ENCODE measurements around the gene KIAA2012. TPM values are rescaled to one million over a fixed set of nuclear protein-coding genes. Genes with fewer than 3 reads are reported as not detected.

Gene KIAA2012
- total RNA-seq, 1 donor from 2014 or later = 1.3 TPM

DNA sequence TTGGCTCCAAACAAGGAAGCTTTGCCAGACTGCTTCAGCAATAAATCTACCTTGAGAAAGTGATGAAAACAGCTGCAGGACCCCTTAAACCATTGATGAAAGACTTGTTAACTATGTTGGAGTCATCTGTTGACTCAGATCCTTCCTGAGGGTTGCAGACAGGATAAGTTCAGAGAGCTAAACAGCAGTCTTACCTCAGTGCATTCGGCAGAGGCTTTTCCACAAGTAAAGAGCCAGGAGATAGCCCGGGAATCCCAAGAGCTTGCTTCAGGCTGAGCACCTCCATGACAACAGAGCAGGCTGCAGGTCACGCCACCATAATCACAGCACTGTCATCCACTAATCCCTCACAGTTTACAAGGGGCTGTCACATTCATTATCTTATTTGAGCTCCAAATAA is 23.7 kb downstream of the KIAA2012 start:
- Mint-ChIP-seq H3K27ac (peak overlapping the region; percentile 8), H3K4me1 (ENCODE audit: unreplicated experiment) (peaks cover 36% of the 10 kb centered on the region), H3K27me3 (no peaks in the 10 kb centered on the region), H3K36me3 (no peaks in the 10 kb centered on the region), H3K9me3 (no peaks in the 10 kb centered on the region), H3K4me3 (no peak overlapping the region)
- no peak for DNase-seq (ENCODE audit: extremely low spot score, unreplicated experiment)
- TF ChIP-seq, protein P1, sequence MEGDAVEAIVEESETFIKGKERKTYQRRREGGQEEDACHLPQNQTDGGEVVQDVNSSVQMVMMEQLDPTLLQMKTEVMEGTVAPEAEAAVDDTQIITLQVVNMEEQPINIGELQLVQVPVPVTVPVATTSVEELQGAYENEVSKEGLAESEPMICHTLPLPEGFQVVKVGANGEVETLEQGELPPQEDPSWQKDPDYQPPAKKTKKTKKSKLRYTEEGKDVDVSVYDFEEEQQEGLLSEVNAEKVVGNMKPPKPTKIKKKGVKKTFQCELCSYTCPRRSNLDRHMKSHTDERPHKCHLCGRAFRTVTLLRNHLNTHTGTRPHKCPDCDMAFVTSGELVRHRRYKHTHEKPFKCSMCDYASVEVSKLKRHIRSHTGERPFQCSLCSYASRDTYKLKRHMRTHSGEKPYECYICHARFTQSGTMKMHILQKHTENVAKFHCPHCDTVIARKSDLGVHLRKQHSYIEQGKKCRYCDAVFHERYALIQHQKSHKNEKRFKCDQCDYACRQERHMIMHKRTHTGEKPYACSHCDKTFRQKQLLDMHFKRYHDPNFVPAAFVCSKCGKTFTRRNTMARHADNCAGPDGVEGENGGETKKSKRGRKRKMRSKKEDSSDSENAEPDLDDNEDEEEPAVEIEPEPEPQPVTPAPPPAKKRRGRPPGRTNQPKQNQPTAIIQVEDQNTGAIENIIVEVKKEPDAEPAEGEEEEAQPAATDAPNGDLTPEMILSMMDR (conservative IDR thresholded peaks at IDR 0.05) = no peak

DNA sequence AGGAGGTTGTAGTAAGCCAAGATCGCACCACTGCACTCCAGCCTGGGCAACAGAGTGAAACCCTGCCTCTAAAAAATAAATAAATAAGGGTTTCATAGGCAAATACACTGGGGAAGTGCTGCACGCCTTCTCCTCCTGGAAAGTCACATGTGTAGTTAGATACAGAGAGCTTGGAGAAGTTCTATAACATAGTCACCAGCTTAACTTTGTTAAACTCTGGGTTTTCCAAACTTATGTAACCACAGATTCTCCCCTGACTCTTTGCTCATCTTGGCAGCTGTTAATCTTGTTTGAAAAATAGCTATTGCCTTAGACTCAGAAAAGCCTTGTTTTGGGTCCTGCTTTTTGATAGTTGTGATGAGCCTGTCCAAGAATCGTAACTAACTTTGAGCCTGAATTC is 25.2 kb downstream of the KIAA2012 start:
- peaks cover 43% of the 10 kb centered on the region for H3K4me1 Mint-ChIP-seq (ENCODE audit: unreplicated experiment)
- DNase-seq (ENCODE audit: extremely low spot score, unreplicated experiment) = no peak
- H3K36me3 Mint-ChIP-seq = no peaks in the 10 kb centered on the region
- TF ChIP-seq, protein P1 (conservative IDR thresholded peaks at IDR 0.05) = no peak
- no peaks in the 10 kb centered on the region for H3K9me3 Mint-ChIP-seq
- no peaks in the 10 kb centered on the region for H3K27me3 Mint-ChIP-seq
- H3K27ac Mint-ChIP-seq = peak overlapping the region; percentile 90
- H3K4me3 Mint-ChIP-seq = no peak overlapping the region

DNA sequence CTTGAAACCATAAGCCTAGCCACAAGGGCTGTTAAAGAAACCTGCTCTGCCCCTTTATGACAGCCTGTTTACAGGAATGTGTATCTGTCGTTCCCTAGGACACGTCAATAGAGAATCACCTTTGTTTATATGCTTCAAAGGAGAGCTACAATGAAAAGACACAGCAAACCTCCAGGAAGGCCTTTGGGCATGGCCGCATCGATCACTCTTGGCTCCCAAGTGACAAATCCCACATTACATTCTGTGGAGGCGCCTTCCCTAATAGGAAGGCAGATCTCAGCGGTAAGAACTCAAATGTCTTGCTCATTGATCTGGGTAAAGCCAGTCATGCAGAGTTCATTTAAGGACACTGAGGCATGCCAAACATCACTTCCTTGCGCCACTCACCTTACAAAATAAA is 26.5 kb downstream of the KIAA2012 start:
- Mint-ChIP-seq H3K4me1 (ENCODE audit: unreplicated experiment) (peaks cover 43% of the 10 kb centered on the region), H3K4me3 (peak overlapping the region; percentile 39), H3K27ac (peak overlapping the region; percentile 90), H3K36me3 (no peaks in the 10 kb centered on the region), H3K9me3 (no peaks in the 10 kb centered on the region), H3K27me3 (peaks cover 4% of the 10 kb centered on the region)
- TF ChIP-seq, protein P1 (conservative IDR thresholded peaks at IDR 0.05) = no peak
- DNase-seq (ENCODE audit: extremely low spot score, unreplicated experiment) = no peak

DNA sequence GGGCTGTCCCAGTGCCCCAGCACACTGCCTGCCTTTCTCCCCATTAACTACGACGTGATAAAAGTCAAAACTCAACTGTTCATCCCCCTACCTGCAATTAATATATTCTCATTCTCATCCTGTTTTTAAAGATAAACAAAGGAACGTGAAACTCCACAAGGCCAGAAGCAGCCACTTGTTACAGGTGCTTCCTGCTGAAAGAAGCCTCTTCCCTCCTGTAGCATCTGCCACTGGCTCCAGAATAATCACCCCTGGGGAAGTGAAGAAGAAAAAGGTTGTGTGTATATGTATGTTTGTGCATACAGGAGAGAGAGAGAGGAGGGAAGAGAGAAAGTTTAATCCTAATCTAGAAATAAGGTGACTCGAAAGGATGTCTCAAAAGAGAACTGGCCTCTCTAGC is 27.1 kb downstream of the KIAA2012 start:
- Mint-ChIP-seq H3K4me3 (no peak overlapping the region), H3K36me3 (no peaks in the 10 kb centered on the region), H3K27me3 (peaks cover 4% of the 10 kb centered on the region), H3K27ac (peak overlapping the region; percentile 22), H3K9me3 (no peaks in the 10 kb centered on the region), H3K4me1 (ENCODE audit: unreplicated experiment) (peaks cover 42% of the 10 kb centered on the region)
- DNase-seq (ENCODE audit: extremely low spot score, unreplicated experiment) = no peak
- TF ChIP-seq, protein P1 (conservative IDR thresholded peaks at IDR 0.05) = no peak

DNA sequence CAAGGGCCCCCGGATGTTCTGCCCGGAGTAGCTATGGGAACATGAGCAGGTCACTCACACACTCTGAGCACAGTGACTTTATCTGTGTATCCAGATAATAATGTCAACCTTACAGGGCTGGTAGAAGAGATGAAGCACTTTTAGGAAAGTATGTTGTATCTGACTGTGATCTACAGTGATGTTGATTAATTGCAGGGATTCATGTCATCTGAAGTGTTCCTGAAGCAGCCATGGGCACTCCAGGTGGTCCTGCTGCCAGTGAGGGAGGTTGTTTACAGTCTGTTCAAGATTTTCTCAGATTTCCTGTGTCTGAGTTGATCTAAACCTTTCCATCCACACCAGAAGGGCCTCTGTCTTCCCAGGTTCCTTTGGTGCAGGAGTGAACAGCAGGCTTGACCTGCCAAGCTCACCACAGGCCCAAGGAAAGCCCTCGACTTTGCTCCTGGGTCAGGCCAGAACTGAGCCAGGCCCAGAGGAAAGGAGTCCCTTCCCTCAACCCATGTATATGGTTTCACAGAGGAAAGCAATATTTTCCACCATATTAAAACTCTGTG is 28.0 kb downstream of the KIAA2012 start:
- H3K9me3 Mint-ChIP-seq = no peaks in the 10 kb centered on the region
- H3K4me3 Mint-ChIP-seq = no peak overlapping the region
- peaks cover 4% of the 10 kb centered on the region for H3K27me3 Mint-ChIP-seq
- TF ChIP-seq, protein P1 (conservative IDR thresholded peaks at IDR 0.05) = no peak
- H3K4me1 Mint-ChIP-seq (ENCODE audit: unreplicated experiment) = peaks cover 38% of the 10 kb centered on the region
- DNase-seq (ENCODE audit: extremely low spot score, unreplicated experiment) = no peak
- no peaks in the 10 kb centered on the region for H3K36me3 Mint-ChIP-seq
- H3K27ac Mint-ChIP-seq = peak overlapping the region; percentile 71
